Stimulated activated CD8-positive, alpha-beta memory T cell treated with anti-CD3 and anti-CD28 coated beads, Interleukin-2, amount 100 ng/mL, for 1 hour (primary cell): ENCODE measurements around the gene GFI1.
"Not testable (repeated sequence)": the region's sequence is repeated elsewhere in the genome, so short reads cannot be mapped to it uniquely, and the experiment has no call there.

Source experiments
- DNase-seq, 2 donors: peaks; one replicate each; pipeline ENCODE4 v3.0.0-alpha.2; 2020; ENCODE audit warnings: low read depth in 2 of 2

GFI1 gene

GRCh38 chr1:92465256-92465647, 21.5 kb downstream of the GFI1 start:
- DNase-seq: no peak

GRCh38 chr1:92464588-92465255, 22.0 kb downstream of the GFI1 start:
- DNase-seq: no peak

GRCh38 chr1:92461364-92462097, 25.2 kb downstream of the GFI1 start:
- DNase-seq: no peak

- DNase-seq: no peak
These were observed 26.8 kb downstream of the GFI1 start for GRCh38 chr1:92459871-92460320.

- no peak for DNase-seq
These were observed 28.6 kb downstream of the GFI1 start for GRCh38 chr1:92458146-92458545.

- no peak for DNase-seq
These were observed 38.7 kb downstream of the GFI1 start for GRCh38 chr1:92447976-92448375.

- no peak for DNase-seq
These were observed 39.6 kb downstream of the GFI1 start for GRCh38 chr1:92447033-92447681.

GRCh38 chr1:92446546-92446945, 40.2 kb downstream of the GFI1 start:
- DNase-seq: no peak

- DNase-seq: no peak
These were observed 40.9 kb downstream of the GFI1 start for GRCh38 chr1:92445865-92446264.

- DNase-seq: no peak
These were observed 42.4 kb downstream of the GFI1 start for GRCh38 chr1:92444351-92444750.

GRCh38 chr1:92443893-92444292, 42.8 kb downstream of the GFI1 start:
- no peak for DNase-seq

- DNase-seq: no peak
These were observed 44.4 kb downstream of the GFI1 start for GRCh38 chr1:92442351-92442750.

GRCh38 chr1:92441697-92442342, 44.9 kb downstream of the GFI1 start:
- no peak for DNase-seq

GRCh38 chr1:92441316-92441696, 45.4 kb downstream of the GFI1 start:
- no peak for DNase-seq

GRCh38 chr1:92439291-92439690, 47.4 kb downstream of the GFI1 start:
- no peak for DNase-seq

- not testable (repeated sequence) for DNase-seq
These were observed 52.2 kb downstream of the GFI1 start for GRCh38 chr1:92434572-92434971.

GRCh38 chr1:92430030-92430429, 56.7 kb downstream of the GFI1 start:
- DNase-seq: no peak

- DNase-seq: no peak
These were observed 61.1 kb downstream of the GFI1 start for GRCh38 chr1:92425617-92426016.
